CD4-positive, alpha-beta T cell (primary cell): ENCODE data around the gene KIF3A. TPM values are rescaled to one million over a fixed set of nuclear protein-coding genes. Genes with fewer than 3 reads are reported as not detected.

Source experiments
- ATAC-seq: fragments of 200-7000 bp; cut with Tn5 transposase; one replicate; pipeline ENCODE4 v1.10.0; 2022; ENCODE audit warnings: mild to moderate bottlenecking; ENCODE audit not compliant: poor library complexity
- CTCF ChIA-PET: fragments of 350-600 bp; sonication (Branson Sonifier 250); formaldehyde crosslinking; loops from one replicate; lab custom pipeline; 2021; ENCODE audit warnings: antibody characterized with exemption, inconsistent platforms; lab: Charles Lee
- POLR2A ChIA-PET: fragments of 350-600 bp; sonication (Branson Sonifier 250); formaldehyde crosslinking; loops from one replicate; lab custom pipeline; 2021; ENCODE audit warnings: antibody characterized with exemption, inconsistent platforms; lab: Charles Lee
- DNase-seq, 14 experiments: peaks; one replicate each; pipeline ENCODE4 v3.0.0-alpha.2; 2013 to 2020; ENCODE audit warnings: mixed read lengths in 2 of 14
- H3K27ac ChIP-seq, 2 donors: one replicate each; pipeline versions ENCODE4 v1.5.1 to v1.7.0; 2013; ENCODE audit warnings: low read length in 2 of 2, low read depth in 1 of 2, mild to moderate bottlenecking in 1 of 2
- H3K27me3 ChIP-seq, 2 experiments: 1 replicate in 1 of 2; 2 replicates in 1 of 2; pipeline versions ENCODE4 v1.6.1 to v1.7.0; 2013; ENCODE audit warnings: low read length in 2 of 2, control low read depth in 1 of 2, mild to moderate bottlenecking in 1 of 2, moderate library complexity in 1 of 2; ENCODE audit not compliant: insufficient read depth in 2 of 2, control insufficient read depth in 1 of 2
- H3K36me3 ChIP-seq: one replicate; pipeline ENCODE4 v1.6.1; 2013; ENCODE audit warnings: low read length, control low read depth; ENCODE audit not compliant: insufficient read depth
- H3K4me1 ChIP-seq: one replicate; pipeline ENCODE4 v1.6.1; 2013; ENCODE audit warnings: low read length, control low read depth; ENCODE audit not compliant: insufficient read depth
- H3K4me3 ChIP-seq: one replicate; pipeline ENCODE4 v1.5.1; 2013; ENCODE audit warnings: mild to moderate bottlenecking, low read length, moderate library complexity
- H3K9me3 ChIP-seq, 2 experiments: 1 replicate in 1 of 2; 2 replicates in 1 of 2; pipeline versions ENCODE4 v1.6.1 to v1.7.0; 2013; ENCODE audit warnings: low read length in 2 of 2, mild to moderate bottlenecking in 2 of 2, control low read depth in 1 of 2, moderate library complexity in 1 of 2; ENCODE audit not compliant: control insufficient read depth in 1 of 2, insufficient read depth in 1 of 2
- H3K27ac Mint-ChIP-seq: one replicate; pipeline ENCODE4 v1.8.0; 2020; ENCODE audit warnings: mixed read lengths
- H3K27me3 Mint-ChIP-seq: one replicate; pipeline ENCODE4 v1.8.0; 2021; ENCODE audit warnings: mixed read lengths
- H3K36me3 Mint-ChIP-seq: one replicate; pipeline ENCODE4 v1.8.0; 2021; ENCODE audit warnings: low read depth, mixed read lengths
- H3K4me1 Mint-ChIP-seq: one replicate; pipeline ENCODE4 v1.8.0; 2021; ENCODE audit warnings: low read depth, mixed read lengths
- H3K4me3 Mint-ChIP-seq: one replicate; pipeline ENCODE4 v1.8.0; 2020; ENCODE audit warnings: mild to moderate bottlenecking, mixed read lengths
- H3K9me3 Mint-ChIP-seq: one replicate; pipeline ENCODE4 v1.8.0; 2020; ENCODE audit warnings: mixed read lengths
- intact Hi-C, 2 experiments: fragments of 100-400 bp; cut with DNase I in 1 of 2; cut with micrococcal nuclease in 1 of 2; formaldehyde crosslinking; loops; one replicate each; pipeline versions ENCODE4 v1.15.1 to v1.9.0; 2023 to 2025; cut with DNase I, micrococcal nuclease
- total RNA-seq, 174 experiments: library from RNA in 2 of 174; stranded (reverse) in 2 of 174; gene quantifications; one replicate each; pipeline ENCODE4 v1.2.3 and lab custom pipeline; 2021 to 2026
- TF ChIP-seq, protein P1 (sequence below): fragments of 200-600 bp; IDR thresholded peaks from one replicate; pipeline ENCODE4 v1.8.0; 2022; ENCODE audit warnings: antibody characterized with exemption, mild to moderate bottlenecking

KIF3A gene
- total RNA-seq, 2 experiments from 2014 or later: 10.2 to 12.4 TPM

DNA sequence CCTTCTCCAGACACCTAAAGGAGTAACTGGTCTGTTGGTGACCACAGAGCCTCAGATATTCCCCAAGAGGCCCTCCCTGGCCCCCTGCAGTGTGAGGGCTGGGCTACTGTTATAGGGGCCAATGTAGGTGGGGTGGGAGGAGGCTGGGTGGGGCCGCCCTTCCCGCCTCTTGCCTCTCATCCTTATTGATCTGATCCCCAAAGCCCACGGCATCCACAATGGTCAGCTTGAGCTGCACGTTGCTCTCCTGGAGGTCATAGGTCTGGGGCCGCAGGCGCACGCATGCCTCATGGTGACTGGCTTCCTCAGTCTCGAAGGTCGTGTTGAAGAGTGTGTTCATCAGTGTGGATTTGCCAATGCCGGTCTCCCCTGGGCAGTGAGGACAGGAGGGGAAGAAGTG, 26.7 kb upstream of the KIF3A start:
- H3K9me3 ChIP-seq: no peaks in the 10 kb centered on the region
- no peaks in the 10 kb centered on the region for H3K4me1 Mint-ChIP-seq
- H3K4me3 Mint-ChIP-seq: no peak overlapping the region
- intact Hi-C loops: no loop called here
- ATAC-seq (no peak), DNase-seq (no peak)
- no peak overlapping the region for H3K27ac ChIP-seq
- CTCF ChIA-PET: no interaction called here
- POLR2A ChIA-PET: interaction anchor here (1.2 kb wide), 1 partner anchor 10 kb away, joined by 3 read pairs; no protein-coding TSS in a partner anchor
- H3K9me3 Mint-ChIP-seq: no peaks in the 10 kb centered on the region
- H3K4me3 ChIP-seq: no peak overlapping the region
- H3K36me3 ChIP-seq: peaks cover 3% of the 10 kb centered on the region
- TF ChIP-seq, protein P1, sequence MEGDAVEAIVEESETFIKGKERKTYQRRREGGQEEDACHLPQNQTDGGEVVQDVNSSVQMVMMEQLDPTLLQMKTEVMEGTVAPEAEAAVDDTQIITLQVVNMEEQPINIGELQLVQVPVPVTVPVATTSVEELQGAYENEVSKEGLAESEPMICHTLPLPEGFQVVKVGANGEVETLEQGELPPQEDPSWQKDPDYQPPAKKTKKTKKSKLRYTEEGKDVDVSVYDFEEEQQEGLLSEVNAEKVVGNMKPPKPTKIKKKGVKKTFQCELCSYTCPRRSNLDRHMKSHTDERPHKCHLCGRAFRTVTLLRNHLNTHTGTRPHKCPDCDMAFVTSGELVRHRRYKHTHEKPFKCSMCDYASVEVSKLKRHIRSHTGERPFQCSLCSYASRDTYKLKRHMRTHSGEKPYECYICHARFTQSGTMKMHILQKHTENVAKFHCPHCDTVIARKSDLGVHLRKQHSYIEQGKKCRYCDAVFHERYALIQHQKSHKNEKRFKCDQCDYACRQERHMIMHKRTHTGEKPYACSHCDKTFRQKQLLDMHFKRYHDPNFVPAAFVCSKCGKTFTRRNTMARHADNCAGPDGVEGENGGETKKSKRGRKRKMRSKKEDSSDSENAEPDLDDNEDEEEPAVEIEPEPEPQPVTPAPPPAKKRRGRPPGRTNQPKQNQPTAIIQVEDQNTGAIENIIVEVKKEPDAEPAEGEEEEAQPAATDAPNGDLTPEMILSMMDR: no peak
- no peaks in the 10 kb centered on the region for H3K36me3 Mint-ChIP-seq
- H3K27me3 ChIP-seq: no peaks in the 10 kb centered on the region
- H3K27ac Mint-ChIP-seq: no peak overlapping the region
- H3K4me1 ChIP-seq: no peaks in the 10 kb centered on the region
- no peaks in the 10 kb centered on the region for H3K27me3 Mint-ChIP-seq

DNA sequence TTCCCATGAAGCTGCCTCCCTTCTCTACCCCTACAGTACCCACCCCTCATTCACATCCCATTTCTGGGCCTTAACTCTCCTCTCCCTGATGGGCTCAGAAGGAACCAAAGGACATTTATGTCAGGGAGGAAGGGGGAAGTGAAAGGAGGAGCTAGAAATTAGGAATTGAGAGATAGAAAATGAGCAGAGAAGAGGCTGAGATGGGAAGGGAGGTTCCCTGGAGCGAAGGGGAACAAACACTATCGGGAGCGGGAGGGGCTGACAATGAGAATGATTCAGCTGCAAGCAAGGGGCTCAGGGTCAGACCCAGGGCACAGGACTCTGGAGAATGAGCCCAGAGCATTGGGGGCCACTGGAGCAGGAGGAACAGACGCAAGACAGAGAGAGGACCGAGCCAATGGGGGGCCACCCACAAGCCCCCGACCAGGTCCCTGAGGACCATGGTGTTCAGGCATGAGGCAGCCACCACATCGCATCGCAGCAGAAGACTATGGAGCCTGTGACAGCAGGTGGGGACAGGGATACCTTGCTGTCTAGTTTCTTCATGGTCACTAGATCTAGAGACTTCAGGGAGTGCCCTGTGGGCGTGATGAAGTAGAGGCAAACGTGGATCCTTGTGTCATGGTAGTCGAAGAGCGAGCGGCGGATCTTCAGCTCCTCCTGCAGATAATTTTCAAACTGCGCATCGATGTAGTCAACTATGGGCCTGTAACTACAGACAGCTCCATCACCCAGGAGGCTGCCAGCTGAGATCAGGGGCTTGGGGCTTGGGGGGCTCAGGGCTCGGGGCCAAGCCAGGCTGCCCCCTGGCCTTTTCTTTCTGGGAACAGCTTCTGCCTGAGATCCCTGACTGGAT, 26.1 kb upstream of the KIF3A start:
- Mint-ChIP-seq H3K4me1 (no peaks in the 10 kb centered on the region), H3K27ac (no peak overlapping the region), H3K9me3 (no peaks in the 10 kb centered on the region), H3K27me3 (no peaks in the 10 kb centered on the region), H3K36me3 (no peaks in the 10 kb centered on the region), H3K4me3 (no peak overlapping the region)
- no peak for DNase-seq
- Histone ChIP-seq H3K36me3 (peaks cover 3% of the 10 kb centered on the region), H3K4me3 (no peak overlapping the region), H3K9me3 (no peaks in the 10 kb centered on the region), H3K27ac (no peak overlapping the region), H3K27me3 (no peaks in the 10 kb centered on the region), H3K4me1 (no peaks in the 10 kb centered on the region)
- ChIA-PET CTCF (no interaction called here), POLR2A (interaction anchor here (1.2 kb wide), 1 partner anchor 9 kb away, joined by 3 read pairs; no protein-coding TSS in a partner anchor)
- ATAC-seq: no peak
- intact Hi-C loops: no loop called here
- TF ChIP-seq, protein P1: no peak

DNA sequence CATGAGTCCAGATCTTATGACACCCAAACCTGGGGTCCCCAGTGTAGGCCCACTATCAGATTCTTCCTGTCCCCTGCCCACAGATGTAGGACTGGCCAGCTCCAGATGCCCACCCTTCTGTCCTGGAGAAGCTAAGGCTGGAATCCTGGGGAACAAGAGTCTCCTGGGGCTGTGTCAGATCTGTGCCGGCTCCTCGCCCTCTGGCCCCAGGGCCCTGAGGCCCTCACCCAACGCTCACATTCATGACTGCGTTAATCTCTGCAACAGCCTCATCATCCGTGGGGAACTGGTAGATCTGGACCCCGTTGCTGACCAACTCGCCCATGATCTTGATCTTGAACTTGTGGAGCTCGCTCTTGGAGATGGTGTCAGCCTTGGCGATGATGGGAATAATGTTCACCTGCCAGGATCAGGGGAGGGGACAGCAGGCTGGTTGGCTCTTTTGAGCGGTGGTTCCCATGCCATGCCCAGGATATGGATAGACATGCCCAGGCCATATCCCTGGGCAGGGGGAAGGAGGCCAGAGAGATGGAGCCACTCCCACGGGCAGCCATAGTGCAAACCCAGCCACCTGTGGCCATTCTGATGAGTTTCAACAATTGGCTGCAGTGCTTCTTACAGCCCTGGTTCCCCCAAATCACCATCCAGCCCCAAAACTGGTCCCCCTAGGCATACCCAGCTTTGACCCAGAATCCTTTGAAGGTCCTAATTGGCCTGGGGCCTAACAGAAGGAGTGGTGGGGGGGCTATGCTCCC, 25.1 kb upstream of the KIF3A start:
- H3K27ac Mint-ChIP-seq: no peak overlapping the region
- no peak for DNase-seq

More for the DNA sequence above, 25.1 kb upstream of the KIF3A start:
- H3K36me3 Mint-ChIP-seq: no peaks in the 10 kb centered on the region
- Histone ChIP-seq H3K36me3 (peaks cover 3% of the 10 kb centered on the region), H3K4me3 (no peak overlapping the region), H3K9me3 (no peaks in the 10 kb centered on the region), H3K27me3 (no peaks in the 10 kb centered on the region), H3K4me1 (no peaks in the 10 kb centered on the region), H3K27ac (no peak overlapping the region)
- H3K4me1 Mint-ChIP-seq: no peaks in the 10 kb centered on the region
- TF ChIP-seq, protein P1: no peak
- ChIA-PET POLR2A (no interaction called here), CTCF (no interaction called here)
- no peaks in the 10 kb centered on the region for H3K9me3 Mint-ChIP-seq
- intact Hi-C loops: no loop called here
- H3K27me3 Mint-ChIP-seq: no peaks in the 10 kb centered on the region
- ATAC-seq: no peak
- H3K4me3 Mint-ChIP-seq: no peak overlapping the region
